IPS-NIHi7 (cell line): ENCODE results near the gene PAQR4.
A peak's percentile ranks its signal among the peaks of the same experiment; 100 is the strongest.

ENCODE experiments used
- DNase-seq: peaks from one replicate; pipeline ENCODE4 v3.0.0; 2012; ENCODE audit warnings: mixed read lengths; ENCODE audit errors: extremely low spot score

PAQR4 gene

DNA sequence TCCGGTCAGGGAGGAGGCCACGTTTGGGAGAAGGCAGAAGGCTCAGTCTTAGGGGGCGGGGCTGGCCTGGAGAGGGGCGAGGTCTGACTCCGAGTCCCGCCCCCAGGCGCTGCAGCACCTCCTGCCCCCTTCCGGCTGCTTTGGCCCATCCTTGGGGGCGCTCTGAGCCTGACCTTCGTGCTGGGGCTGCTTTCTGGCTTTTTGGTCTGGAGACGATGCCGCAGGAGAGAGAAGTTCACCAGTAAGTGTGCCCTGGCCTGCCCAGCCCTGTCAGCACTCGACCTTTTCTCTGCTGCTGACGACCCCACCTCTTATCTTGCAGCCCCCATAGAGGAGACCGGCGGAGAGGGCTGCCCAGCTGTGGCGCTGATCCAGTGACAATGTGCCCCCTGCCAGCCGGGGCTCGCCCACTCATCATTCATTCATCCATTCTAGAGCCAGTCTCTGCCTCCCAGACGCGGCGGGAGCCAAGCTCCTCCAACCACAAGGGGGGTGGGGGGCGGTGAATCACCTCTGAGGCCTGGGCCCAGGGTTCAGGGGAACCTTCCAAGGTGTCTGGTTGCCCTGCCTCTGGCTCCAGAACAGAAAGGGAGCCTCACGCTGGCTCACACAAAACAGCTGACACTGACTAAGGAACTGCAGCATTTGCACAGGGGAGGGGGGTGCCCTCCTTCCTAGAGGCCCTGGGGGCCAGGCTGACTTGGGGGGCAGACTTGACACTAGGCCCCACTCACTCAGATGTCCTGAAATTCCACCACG lies 52.5 kb downstream of the PAQR4 start:
- peak; percentile 72 for DNase-seq

DNA sequence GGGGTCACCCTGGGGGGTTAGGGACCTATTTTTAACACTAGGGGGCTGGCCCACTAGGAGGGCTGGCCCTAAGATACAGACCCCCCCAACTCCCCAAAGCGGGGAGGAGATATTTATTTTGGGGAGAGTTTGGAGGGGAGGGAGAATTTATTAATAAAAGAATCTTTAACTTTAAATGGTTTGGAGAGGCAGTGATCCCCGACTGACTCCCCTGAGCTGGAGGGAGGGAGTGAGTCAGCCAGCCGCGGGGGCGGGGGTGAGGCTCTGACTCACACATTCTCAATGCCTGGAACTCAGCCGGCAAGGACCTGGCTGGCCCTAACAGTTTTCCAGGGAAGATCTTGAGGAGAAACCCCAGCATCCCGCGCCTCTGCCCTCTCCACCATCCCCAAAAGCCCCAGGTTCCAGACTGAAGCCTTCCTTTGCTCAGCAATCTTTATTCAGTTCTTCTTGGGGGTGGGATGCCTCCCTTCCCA lies 53.1 kb downstream of the PAQR4 start:
- no peak for DNase-seq

DNA sequence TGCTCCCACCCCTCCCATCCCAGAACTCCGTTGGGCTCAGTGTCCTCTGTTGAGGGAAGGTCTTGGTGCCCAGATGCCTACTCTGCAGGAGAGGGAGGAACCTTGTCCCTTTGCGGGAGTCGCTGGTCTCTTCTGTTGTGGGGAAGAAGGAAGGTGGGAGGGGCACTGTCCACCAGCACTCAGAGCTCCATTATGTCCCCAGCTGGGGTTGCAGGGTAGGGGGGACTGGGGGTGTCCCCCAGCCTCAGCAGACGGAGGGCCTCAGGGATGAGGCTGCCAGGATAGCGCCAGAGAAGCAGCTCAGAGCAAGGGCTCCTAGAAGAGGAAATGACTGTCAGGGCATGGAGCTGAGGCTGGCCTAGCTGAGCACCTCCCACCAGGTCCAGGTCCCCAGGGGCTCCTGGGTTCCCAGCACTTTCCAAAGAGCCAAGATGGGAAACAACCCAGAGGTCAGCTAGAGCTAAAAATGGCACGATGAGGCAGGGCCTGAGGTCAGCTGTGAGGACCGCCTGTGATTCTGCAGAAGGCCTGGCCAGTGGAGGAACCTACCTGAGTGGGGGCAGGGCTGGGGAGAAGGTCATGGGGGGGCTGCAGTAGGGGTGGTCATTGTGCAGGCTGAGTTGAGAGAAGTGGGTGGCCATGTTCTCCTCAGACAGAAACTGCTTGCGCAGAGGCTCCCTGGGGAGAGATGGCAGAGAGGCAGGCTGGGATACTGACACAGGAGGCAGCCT lies 53.7 kb downstream of the PAQR4 start:
- DNase-seq: no peak
